MCF 10A (cell line): ENCODE measurements around the gene RNF123. TPM values are rescaled to one million over a fixed set of nuclear protein-coding genes. Genes with fewer than 3 reads are reported as not detected.

Experiments
- BruUV-seq: library from RNA; stranded (reverse); fragments of 400-500 nt; replicated peaks from 2 replicates; lab custom pipeline; 2021; lab: Mats Ljungman, UMichigan
- CTCF ChIA-PET: fragments of 300-600 bp; sonication (Branson Sonifier 250); formaldehyde crosslinking; extraction: SDS; loops from one replicate; lab custom pipeline; 2021; ENCODE audit warnings: antibody characterized with exemption, inconsistent platforms; lab: Yijun Ruan, JAX
- POLR2A ChIA-PET: fragments of 300-600, 350-650 bp; sonication (Branson Sonifier 250); formaldehyde crosslinking; extraction: SDS; loops from one replicate; lab custom pipeline; 2020; ENCODE audit warnings: antibody characterized with exemption, inconsistent platforms; lab: Yijun Ruan, JAX
- DNase-seq: peaks from one replicate; pipeline ENCODE4 v3.0.0-alpha.2; 2018; ENCODE audit not compliant: unreplicated experiment
- H3K27ac Mint-ChIP-seq: one replicate; pipeline ENCODE4 v1.8.0; 2022; ENCODE audit warnings: mild to moderate bottlenecking, low read depth, mixed read lengths; ENCODE audit not compliant: unreplicated experiment
- H3K27me3 Mint-ChIP-seq: one replicate; pipeline ENCODE4 v1.8.0; 2022; ENCODE audit warnings: mixed read lengths; ENCODE audit not compliant: insufficient read depth, unreplicated experiment
- H3K36me3 Mint-ChIP-seq: one replicate; pipeline ENCODE4 v1.8.0; 2022; ENCODE audit warnings: mild to moderate bottlenecking, moderate library complexity, mixed read lengths; ENCODE audit not compliant: insufficient read depth, unreplicated experiment
- H3K4me1 Mint-ChIP-seq: one replicate; pipeline ENCODE4 v1.8.0; 2022; ENCODE audit warnings: mixed read lengths; ENCODE audit not compliant: insufficient read depth, unreplicated experiment
- H3K4me3 Mint-ChIP-seq: one replicate; pipeline ENCODE4 v1.8.0; 2022; ENCODE audit warnings: mild to moderate bottlenecking, moderate library complexity, mixed read lengths; ENCODE audit not compliant: unreplicated experiment
- H3K9me3 Mint-ChIP-seq: one replicate; pipeline ENCODE4 v1.8.0; 2022; ENCODE audit warnings: mixed read lengths; ENCODE audit not compliant: unreplicated experiment
- CTCF ChIP-seq: fragments of 200-600 bp; IDR thresholded peaks from one replicate; pipeline ENCODE4 v1.8.0; 2022; ENCODE audit warnings: antibody characterized with exemption, mild to moderate bottlenecking; ENCODE audit not compliant: unreplicated experiment
- intact Hi-C: fragments of 100-400 bp; cut with micrococcal nuclease; formaldehyde crosslinking; loops from 2 replicates; pipeline ENCODE4 v1.14.1; 2022
- total RNA-seq: library from RNA; stranded (reverse); gene quantifications from 2 replicates; pipeline ENCODE4 v1.2.3, GENCODE V29; 2022

The RNF123 gene
- total RNA-seq, 1 experiment from 2014 or later = 48.6 TPM

- peaks cover 23% of the 10 kb centered on the region for H3K36me3 Mint-ChIP-seq
- DNase-seq = no peak
- H3K9me3 Mint-ChIP-seq = no peaks in the 10 kb centered on the region
- POLR2A ChIA-PET = interaction anchor here (0.6 to 1.8 kb wide), 3 partner anchors 13 to 164 kb away, joined by 4 to 8 read pairs (median 5); partner anchors contain the start of genes MST1 and RNF123
- CTCF ChIA-PET = interaction anchor here (4.6 kb wide), 1 partner anchor 136 kb away, joined by 23 read pairs; no protein-coding TSS in a partner anchor
- H3K4me1 Mint-ChIP-seq = peaks cover 12% of the 10 kb centered on the region
- H3K4me3 Mint-ChIP-seq = no peak overlapping the region
- H3K27ac Mint-ChIP-seq = no peak overlapping the region
- H3K27me3 Mint-ChIP-seq = no peaks in the 10 kb centered on the region
- BruUV-seq = TSS peak; percentile 62
- intact Hi-C loops = no loop called here
- no peak for TF ChIP-seq CTCF
These were observed 13.4 kb upstream of the RNF123 start for GRCh38 chr3:49675912-49676311.

- H3K4me3 Mint-ChIP-seq = no peak overlapping the region
- CTCF ChIA-PET = interaction anchor here (1.1 to 1.4 kb wide), 2 partner anchors 9 kb away, joined by 3 read pairs; partner anchors contain the start of gene RNF123
- peaks cover 16% of the 10 kb centered on the region for H3K36me3 Mint-ChIP-seq
- no peaks in the 10 kb centered on the region for H3K9me3 Mint-ChIP-seq
- no peak overlapping the region for H3K27ac Mint-ChIP-seq
- H3K27me3 Mint-ChIP-seq = no peaks in the 10 kb centered on the region
- intact Hi-C loops = no loop called here
- POLR2A ChIA-PET = interaction anchor here (0.5 to 1.2 kb wide), 2 partner anchors 9 to 796 kb away, joined by 3 to 4 read pairs; partner anchors contain the start of genes MST1 and RNF123
- DNase-seq = no peak
- no TSS peak for BruUV-seq
- peaks cover 5% of the 10 kb centered on the region for H3K4me1 Mint-ChIP-seq
- no peak for TF ChIP-seq CTCF
These were observed 8.7 kb upstream of the RNF123 start for GRCh38 chr3:49680493-49681231.

GRCh38 chr3:49681232-49681522, 8.2 kb upstream of the RNF123 start:
- no TSS peak for BruUV-seq
- no peak for TF ChIP-seq CTCF
- Mint-ChIP-seq H3K27ac (no peak overlapping the region), H3K9me3 (no peaks in the 10 kb centered on the region), H3K4me1 (peaks cover 5% of the 10 kb centered on the region), H3K27me3 (no peaks in the 10 kb centered on the region), H3K4me3 (no peak overlapping the region), H3K36me3 (peaks cover 13% of the 10 kb centered on the region)
- POLR2A ChIA-PET = no interaction called here
- intact Hi-C loops = no loop called here
- DNase-seq = no peak
- CTCF ChIA-PET = no interaction called here

- Mint-ChIP-seq H3K4me3 (no peak overlapping the region), H3K27me3 (no peaks in the 10 kb centered on the region), H3K36me3 (peaks cover 12% of the 10 kb centered on the region), H3K27ac (no peak overlapping the region), H3K9me3 (no peaks in the 10 kb centered on the region), H3K4me1 (peaks cover 5% of the 10 kb centered on the region)
- DNase-seq = no peak
- ChIA-PET CTCF (no interaction called here), POLR2A (no interaction called here)
- BruUV-seq = no TSS peak
- intact Hi-C loops = no loop called here
- no peak for TF ChIP-seq CTCF
These were observed 7.8 kb upstream of the RNF123 start for GRCh38 chr3:49681543-49681942.
